ENCODE results near the gene OR6N1.

DNA sequence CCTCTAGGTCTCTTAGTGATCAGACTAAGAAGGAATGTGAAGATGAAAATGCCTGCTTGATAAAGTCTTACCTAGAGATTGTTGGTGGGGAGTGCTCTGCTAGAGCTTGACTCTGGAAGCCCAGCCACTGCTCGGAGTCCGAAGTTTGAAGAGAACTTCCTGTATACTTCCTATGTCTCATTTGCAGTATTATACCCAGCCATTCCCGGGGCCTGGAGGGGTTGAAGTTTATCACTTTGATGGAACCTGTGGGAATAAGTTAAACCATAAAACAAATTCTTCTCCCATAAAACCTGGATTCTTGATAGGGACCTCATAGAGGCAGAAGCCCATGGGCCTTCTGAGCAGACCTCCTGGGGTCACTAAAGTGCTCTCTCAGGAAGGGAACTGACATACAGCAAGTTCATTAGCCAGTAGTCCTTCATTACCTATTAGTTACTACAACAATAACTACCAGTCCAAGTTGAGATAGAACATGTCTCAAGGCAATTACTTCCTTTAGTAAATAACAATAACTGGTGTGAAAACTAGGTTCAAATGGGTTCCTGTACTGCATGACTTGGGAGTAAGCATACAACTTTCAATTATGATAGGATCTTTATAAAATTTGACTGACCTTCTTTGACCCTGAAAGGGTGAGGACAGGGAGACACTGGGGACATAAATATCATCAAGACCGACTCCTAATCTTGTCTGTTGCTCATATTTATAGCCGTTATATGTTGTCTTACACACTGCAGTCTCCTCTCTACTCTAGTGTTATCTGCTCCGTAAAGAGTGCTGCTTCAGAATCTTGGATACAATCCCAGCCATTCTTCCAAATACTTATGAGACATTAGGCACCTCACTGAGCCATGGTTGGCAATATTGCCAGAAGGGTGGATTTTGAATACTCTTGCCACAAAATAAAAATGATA, at the start of gene OR6N1:
- TF ChIP-seq, protein P1, sequence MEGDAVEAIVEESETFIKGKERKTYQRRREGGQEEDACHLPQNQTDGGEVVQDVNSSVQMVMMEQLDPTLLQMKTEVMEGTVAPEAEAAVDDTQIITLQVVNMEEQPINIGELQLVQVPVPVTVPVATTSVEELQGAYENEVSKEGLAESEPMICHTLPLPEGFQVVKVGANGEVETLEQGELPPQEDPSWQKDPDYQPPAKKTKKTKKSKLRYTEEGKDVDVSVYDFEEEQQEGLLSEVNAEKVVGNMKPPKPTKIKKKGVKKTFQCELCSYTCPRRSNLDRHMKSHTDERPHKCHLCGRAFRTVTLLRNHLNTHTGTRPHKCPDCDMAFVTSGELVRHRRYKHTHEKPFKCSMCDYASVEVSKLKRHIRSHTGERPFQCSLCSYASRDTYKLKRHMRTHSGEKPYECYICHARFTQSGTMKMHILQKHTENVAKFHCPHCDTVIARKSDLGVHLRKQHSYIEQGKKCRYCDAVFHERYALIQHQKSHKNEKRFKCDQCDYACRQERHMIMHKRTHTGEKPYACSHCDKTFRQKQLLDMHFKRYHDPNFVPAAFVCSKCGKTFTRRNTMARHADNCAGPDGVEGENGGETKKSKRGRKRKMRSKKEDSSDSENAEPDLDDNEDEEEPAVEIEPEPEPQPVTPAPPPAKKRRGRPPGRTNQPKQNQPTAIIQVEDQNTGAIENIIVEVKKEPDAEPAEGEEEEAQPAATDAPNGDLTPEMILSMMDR (IDR thresholded peaks at IDR 0.05; ENCODE audit: low read depth, low read length, missing input control) = no peak
- TF ChIP-seq, protein P2, sequence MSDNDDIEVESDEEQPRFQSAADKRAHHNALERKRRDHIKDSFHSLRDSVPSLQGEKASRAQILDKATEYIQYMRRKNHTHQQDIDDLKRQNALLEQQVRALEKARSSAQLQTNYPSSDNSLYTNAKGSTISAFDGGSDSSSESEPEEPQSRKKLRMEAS (IDR thresholded peaks at IDR 0.05) = no peak
- TF ChIP-seq YY1 (IDR thresholded peaks at IDR 0.05) (no peak), GABPA (IDR thresholded peaks at IDR 0.05 in 1 of 2, conservative IDR thresholded peaks at IDR 0.05 in 1 of 2) (no peak), JUND (IDR thresholded peaks at IDR 0.05) (no peak), TAF1 (conservative IDR thresholded peaks at IDR 0.05) (no peak), EGR1 (IDR thresholded peaks at IDR 0.05; ENCODE audit: low read depth in 2 of 2) (no peak), RAD21 (IDR thresholded peaks at IDR 0.05) (no peak), HNF4A (conservative IDR thresholded peaks at IDR 0.05) (no peak), SP1 (IDR thresholded peaks at IDR 0.05) (no peak)
- TF ChIP-seq, protein P3, sequence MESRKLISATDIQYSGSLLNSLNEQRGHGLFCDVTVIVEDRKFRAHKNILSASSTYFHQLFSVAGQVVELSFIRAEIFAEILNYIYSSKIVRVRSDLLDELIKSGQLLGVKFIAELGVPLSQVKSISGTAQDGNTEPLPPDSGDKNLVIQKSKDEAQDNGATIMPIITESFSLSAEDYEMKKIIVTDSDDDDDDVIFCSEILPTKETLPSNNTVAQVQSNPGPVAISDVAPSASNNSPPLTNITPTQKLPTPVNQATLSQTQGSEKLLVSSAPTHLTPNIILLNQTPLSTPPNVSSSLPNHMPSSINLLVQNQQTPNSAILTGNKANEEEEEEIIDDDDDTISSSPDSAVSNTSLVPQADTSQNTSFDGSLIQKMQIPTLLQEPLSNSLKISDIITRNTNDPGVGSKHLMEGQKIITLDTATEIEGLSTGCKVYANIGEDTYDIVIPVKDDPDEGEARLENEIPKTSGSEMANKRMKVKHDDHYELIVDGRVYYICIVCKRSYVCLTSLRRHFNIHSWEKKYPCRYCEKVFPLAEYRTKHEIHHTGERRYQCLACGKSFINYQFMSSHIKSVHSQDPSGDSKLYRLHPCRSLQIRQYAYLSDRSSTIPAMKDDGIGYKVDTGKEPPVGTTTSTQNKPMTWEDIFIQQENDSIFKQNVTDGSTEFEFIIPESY (IDR thresholded peaks at IDR 0.05) = no peak
- TF ChIP-seq, protein P4, sequence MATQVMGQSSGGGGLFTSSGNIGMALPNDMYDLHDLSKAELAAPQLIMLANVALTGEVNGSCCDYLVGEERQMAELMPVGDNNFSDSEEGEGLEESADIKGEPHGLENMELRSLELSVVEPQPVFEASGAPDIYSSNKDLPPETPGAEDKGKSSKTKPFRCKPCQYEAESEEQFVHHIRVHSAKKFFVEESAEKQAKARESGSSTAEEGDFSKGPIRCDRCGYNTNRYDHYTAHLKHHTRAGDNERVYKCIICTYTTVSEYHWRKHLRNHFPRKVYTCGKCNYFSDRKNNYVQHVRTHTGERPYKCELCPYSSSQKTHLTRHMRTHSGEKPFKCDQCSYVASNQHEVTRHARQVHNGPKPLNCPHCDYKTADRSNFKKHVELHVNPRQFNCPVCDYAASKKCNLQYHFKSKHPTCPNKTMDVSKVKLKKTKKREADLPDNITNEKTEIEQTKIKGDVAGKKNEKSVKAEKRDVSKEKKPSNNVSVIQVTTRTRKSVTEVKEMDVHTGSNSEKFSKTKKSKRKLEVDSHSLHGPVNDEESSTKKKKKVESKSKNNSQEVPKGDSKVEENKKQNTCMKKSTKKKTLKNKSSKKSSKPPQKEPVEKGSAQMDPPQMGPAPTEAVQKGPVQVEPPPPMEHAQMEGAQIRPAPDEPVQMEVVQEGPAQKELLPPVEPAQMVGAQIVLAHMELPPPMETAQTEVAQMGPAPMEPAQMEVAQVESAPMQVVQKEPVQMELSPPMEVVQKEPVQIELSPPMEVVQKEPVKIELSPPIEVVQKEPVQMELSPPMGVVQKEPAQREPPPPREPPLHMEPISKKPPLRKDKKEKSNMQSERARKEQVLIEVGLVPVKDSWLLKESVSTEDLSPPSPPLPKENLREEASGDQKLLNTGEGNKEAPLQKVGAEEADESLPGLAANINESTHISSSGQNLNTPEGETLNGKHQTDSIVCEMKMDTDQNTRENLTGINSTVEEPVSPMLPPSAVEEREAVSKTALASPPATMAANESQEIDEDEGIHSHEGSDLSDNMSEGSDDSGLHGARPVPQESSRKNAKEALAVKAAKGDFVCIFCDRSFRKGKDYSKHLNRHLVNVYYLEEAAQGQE (IDR thresholded peaks at IDR 0.05) = no peak
